Liver (tissue), 9 donors: ENCODE measurements around the gene RPL10. TPM values are rescaled to one million over a fixed set of nuclear protein-coding genes. Genes with fewer than 3 reads are reported as not detected.

ENCODE experiments used
- DNase-seq: peaks from one replicate; pipeline ENCODE4 v3.0.0-alpha.2; 2017; ENCODE audit warnings: low spot score
- H3K27ac ChIP-seq, 2 donors: one replicate each; pipeline ENCODE4 v1.7.0; 2013; ENCODE audit warnings: inconsistent platforms in 2 of 2, low read length in 2 of 2, control low read depth in 1 of 2, low read depth in 1 of 2, mild to moderate bottlenecking in 1 of 2
- H3K27me3 ChIP-seq, 4 donors: one replicate each; pipeline versions ENCODE4 v1.6.1 to v1.7.0; 2013; ENCODE audit warnings: low read length in 3 of 4, inconsistent platforms in 1 of 4, mild to moderate bottlenecking in 1 of 4, moderate library complexity in 1 of 4; ENCODE audit not compliant: control insufficient read depth in 4 of 4, insufficient read depth in 4 of 4
- H3K36me3 ChIP-seq, 4 donors: one replicate each; pipeline versions ENCODE4 v1.6.1 to v1.7.0; 2013; ENCODE audit warnings: low read length in 3 of 4, mild to moderate bottlenecking in 3 of 4, low read depth in 1 of 4, moderate library complexity in 1 of 4; ENCODE audit not compliant: control insufficient read depth in 4 of 4, insufficient read depth in 3 of 4
- H3K4me1 ChIP-seq, 4 donors: one replicate each; pipeline versions ENCODE4 v1.6.1 to v1.7.0; 2013; ENCODE audit warnings: low read length in 3 of 4, mild to moderate bottlenecking in 3 of 4, moderate library complexity in 1 of 4; ENCODE audit not compliant: control insufficient read depth in 4 of 4, insufficient read depth in 4 of 4
- H3K4me3 ChIP-seq, 3 donors: one replicate each; pipeline versions ENCODE4 v1.6.1 to v1.7.0; 2013; ENCODE audit warnings: low read length in 3 of 3, control low read depth in 1 of 3, low read depth in 1 of 3, mild to moderate bottlenecking in 1 of 3
- H3K9ac ChIP-seq, 2 donors: one replicate each; pipeline ENCODE4 v1.7.0; 2013; ENCODE audit warnings: low read length in 2 of 2, mild to moderate bottlenecking in 2 of 2, moderate library complexity in 2 of 2, control low read depth in 1 of 2, low read depth in 1 of 2
- H3K9me3 ChIP-seq, 4 donors: one replicate each; pipeline versions ENCODE4 v1.6.1 to v1.7.0; 2013; ENCODE audit warnings: low read length in 3 of 4; ENCODE audit not compliant: control insufficient read depth in 4 of 4
- EGR1 ChIP-seq, 2 donors: IDR thresholded peaks; 2 replicates each; pipeline ENCODE4 v1.6.1; 2016 to 2018; ENCODE audit warnings: antibody characterized with exemption in 2 of 2, low read depth in 2 of 2
- FOXA1 ChIP-seq: IDR thresholded peaks from 2 replicates; pipeline ENCODE4 v1.6.1; 2016; ENCODE audit warnings: antibody characterized with exemption
- GABPA ChIP-seq, 2 donors: IDR thresholded peaks in 1 of 2; conservative IDR thresholded peaks in 1 of 2; 2 replicates each; pipeline ENCODE4 v1.6.1; 2016; ENCODE audit warnings: antibody characterized with exemption in 2 of 2, mild to moderate bottlenecking in 1 of 2, moderate library complexity in 1 of 2
- HNF4A ChIP-seq, 2 donors: conservative IDR thresholded peaks; 2 replicates each; pipeline ENCODE4 v1.6.1; 2016; ENCODE audit warnings: antibody characterized with exemption in 2 of 2, mild to moderate bottlenecking in 2 of 2
- JUND ChIP-seq, 2 donors: IDR thresholded peaks; 2 replicates each; pipeline ENCODE4 v1.6.1; 2016; ENCODE audit warnings: antibody characterized with exemption in 2 of 2
- RAD21 ChIP-seq, 2 donors: IDR thresholded peaks; 2 replicates each; pipeline ENCODE4 v1.6.1; 2016; ENCODE audit warnings: antibody characterized with exemption in 2 of 2, mild to moderate bottlenecking in 2 of 2
- RXRA ChIP-seq, 2 donors: IDR thresholded peaks; 2 replicates each; pipeline ENCODE4 v1.6.1; 2017 to 2018; ENCODE audit warnings: antibody characterized with exemption in 2 of 2, mild to moderate bottlenecking in 1 of 2
- TAF1 ChIP-seq: conservative IDR thresholded peaks from 2 replicates; pipeline ENCODE4 v1.6.1; 2016; ENCODE audit warnings: antibody characterized with exemption, mild to moderate bottlenecking
- YY1 ChIP-seq: IDR thresholded peaks from 2 replicates; pipeline ENCODE4 v1.6.1; 2016; ENCODE audit warnings: antibody characterized with exemption, mild to moderate bottlenecking
- WGBS: extraction: QIAGEN DNeasy Blood & Tissue Kit; methylation state at CpG from one replicate; pipeline ENCODE4 v1.1.7; 2013; 5-methylcytosine and 5-hydroxymethylcytosine counted together
- polyA plus RNA-seq, 2 donors: library from polyadenylated mRNA; stranded (reverse) in 1 of 2; unstranded in 1 of 2; fragments of 200-250 nt in 1 of 2; fragments of >200 nt in 1 of 2; fragmentation: Nextera tagmentation in 1 of 2; extraction: Ambion mirVana in 1 of 2; gene quantifications; one replicate each; pipeline versions ENCODE4 v1.2.1 to v1.2.3, GENCODE V29; 2013 to 2015
- total RNA-seq, 2 donors: library from RNA; depleted of rRNA; stranded (reverse); fragments of >200 nt; gene quantifications; one replicate each; pipeline ENCODE4 v1.2.3, GENCODE V29; 2014
- TF ChIP-seq, protein P1 (sequence below): fragments of 150-350 bp; IDR thresholded peaks from 2 replicates; pipeline ENCODE4 v1.5.1; 2017; ENCODE audit warnings: improper control_type of control experiment, low read depth, low read length; ENCODE audit not compliant: missing input control
- TF ChIP-seq, protein P2 (sequence below): IDR thresholded peaks from 2 replicates; pipeline ENCODE4 v1.6.1; 2016; ENCODE audit warnings: antibody characterized with exemption
- TF ChIP-seq, protein P3 (sequence below): IDR thresholded peaks from 2 replicates; pipeline ENCODE4 v1.6.1; 2016; ENCODE audit warnings: antibody characterized with exemption
- TF ChIP-seq, protein P4 (sequence below): IDR thresholded peaks from 2 replicates; pipeline ENCODE4 v1.6.1; 2016; ENCODE audit warnings: antibody characterized with exemption, mild to moderate bottlenecking
- TF ChIP-seq, protein P5 (sequence below): IDR thresholded peaks from 2 replicates; pipeline ENCODE4 v1.6.1; 2016; ENCODE audit warnings: antibody characterized with exemption
- donor health status: healthy.
- donor health status: healthy.
- donor health status: healthy.
- donor health status: healthy.
- donor health status: healthy.

The RPL10 gene
- total and polyA plus RNA-seq, 4 donors, result 446 to 1,644 (median 1,423) TPM

DNA sequence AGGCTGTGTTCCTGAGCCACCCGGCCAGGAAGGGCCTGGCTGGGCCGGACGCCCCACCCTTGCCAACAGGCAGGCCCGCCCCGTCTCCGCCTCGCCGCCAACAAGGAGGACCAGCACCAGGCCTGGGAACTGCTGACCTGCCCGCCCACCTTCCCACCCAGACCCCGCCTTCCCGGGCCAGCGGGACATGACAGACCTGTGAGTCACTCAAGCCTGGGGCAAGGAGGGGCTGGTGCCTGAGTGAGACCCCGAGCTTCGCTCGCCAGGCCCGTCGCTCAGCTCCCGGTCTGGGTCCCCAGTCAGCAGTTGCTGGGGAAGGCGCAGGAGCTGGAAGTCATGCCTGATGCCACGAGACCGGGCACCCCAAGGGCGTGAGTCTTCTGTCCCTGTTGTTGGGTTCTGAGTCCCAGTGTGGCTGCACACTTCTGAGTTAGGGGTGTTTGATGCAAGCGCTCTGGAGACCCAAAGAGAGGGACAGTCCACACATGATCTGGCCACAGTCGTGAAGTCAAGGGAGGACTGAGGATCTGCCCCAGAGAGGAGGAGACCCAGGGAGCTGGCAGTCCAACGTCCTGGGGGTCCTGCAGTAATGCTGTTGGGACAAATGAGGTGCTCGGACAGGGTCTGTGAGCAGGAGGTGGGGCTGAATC lies 11.2 kb downstream of the RPL10 start, which contains the start of gene DNASE1L1 (continued):
- TF ChIP-seq TAF1, result no peak
- TF ChIP-seq YY1, result no peak
- TF ChIP-seq, protein P1, sequence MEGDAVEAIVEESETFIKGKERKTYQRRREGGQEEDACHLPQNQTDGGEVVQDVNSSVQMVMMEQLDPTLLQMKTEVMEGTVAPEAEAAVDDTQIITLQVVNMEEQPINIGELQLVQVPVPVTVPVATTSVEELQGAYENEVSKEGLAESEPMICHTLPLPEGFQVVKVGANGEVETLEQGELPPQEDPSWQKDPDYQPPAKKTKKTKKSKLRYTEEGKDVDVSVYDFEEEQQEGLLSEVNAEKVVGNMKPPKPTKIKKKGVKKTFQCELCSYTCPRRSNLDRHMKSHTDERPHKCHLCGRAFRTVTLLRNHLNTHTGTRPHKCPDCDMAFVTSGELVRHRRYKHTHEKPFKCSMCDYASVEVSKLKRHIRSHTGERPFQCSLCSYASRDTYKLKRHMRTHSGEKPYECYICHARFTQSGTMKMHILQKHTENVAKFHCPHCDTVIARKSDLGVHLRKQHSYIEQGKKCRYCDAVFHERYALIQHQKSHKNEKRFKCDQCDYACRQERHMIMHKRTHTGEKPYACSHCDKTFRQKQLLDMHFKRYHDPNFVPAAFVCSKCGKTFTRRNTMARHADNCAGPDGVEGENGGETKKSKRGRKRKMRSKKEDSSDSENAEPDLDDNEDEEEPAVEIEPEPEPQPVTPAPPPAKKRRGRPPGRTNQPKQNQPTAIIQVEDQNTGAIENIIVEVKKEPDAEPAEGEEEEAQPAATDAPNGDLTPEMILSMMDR, result no peak
- TF ChIP-seq, protein P2, sequence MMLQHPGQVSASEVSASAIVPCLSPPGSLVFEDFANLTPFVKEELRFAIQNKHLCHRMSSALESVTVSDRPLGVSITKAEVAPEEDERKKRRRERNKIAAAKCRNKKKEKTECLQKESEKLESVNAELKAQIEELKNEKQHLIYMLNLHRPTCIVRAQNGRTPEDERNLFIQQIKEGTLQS, result no peak
- TF ChIP-seq JUND (IDR thresholded peaks at IDR 0.05), result no peak
- no peak for TF ChIP-seq HNF4A (conservative IDR thresholded peaks at IDR 0.05)
- TF ChIP-seq GABPA (IDR thresholded peaks at IDR 0.05 in 1 of 2, conservative IDR thresholded peaks at IDR 0.05 in 1 of 2), result no peak
- no peak for TF ChIP-seq RXRA (IDR thresholded peaks at IDR 0.05)
- no peak for TF ChIP-seq FOXA1

DNA sequence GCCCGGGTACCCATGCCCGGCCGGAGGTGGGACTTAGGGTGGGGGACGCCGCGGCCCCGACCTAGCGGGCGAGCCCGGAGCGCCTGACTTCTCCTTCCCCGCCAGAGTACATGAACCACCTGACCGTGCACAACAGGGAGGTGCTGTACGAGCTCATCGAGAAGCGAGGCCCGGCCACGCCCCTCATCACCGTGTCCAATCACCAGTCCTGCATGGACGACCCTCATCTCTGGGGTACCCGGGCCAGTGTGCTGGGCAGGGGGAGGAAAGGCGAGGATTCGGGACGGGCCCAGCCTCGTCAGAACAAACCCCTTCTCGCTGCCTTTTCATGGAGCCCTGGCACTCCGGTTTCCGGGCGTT lies 13.8 kb downstream of the RPL10 start:
- Histone ChIP-seq H3K27ac (peak overlapping the region; percentile 90 to 96), H3K36me3 (peaks cover 0 to 2% (median 0%) of the 10 kb centered on the region in 4 donors), H3K27me3 (no peaks in the 10 kb centered on the region), H3K4me1 (peaks cover 2 to 11% (median 7%) of the 10 kb centered on the region in 4 donors), H3K9ac (peak overlapping the region; percentile 47 to 53), H3K4me3 (peak overlapping the region; percentile 59 to 85 (median 77)), H3K9me3 (no peaks in the 10 kb centered on the region)
- DNase-seq, result peak; percentile 51
- TF ChIP-seq TAF1, result no peak
- 5% methylated on average over 29 of the region's 29 CpGs for WGBS

DNA sequence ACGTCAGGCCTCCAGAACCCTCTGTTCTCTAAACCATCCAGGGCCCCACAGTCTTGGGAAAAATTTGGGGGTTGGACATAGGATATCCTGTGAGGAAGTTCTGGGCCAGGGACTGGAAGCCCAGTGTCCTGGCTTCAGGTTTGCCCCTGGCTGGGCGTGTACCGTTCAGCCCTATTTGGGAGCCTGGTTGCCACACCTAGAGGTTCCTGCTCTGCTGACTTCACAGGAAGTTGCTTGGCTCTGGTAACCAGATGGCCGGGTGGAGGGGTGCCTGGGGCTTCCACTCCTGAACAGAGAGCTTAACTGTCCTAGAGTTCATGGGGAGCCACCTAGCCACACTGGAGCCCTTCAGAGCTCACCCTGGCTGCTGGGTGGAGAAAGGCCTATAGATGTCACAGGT lies 14.3 kb downstream of the RPL10 start:
- no peak overlapping the region for H3K9ac ChIP-seq
- H3K4me3 ChIP-seq, result peak overlapping the region in 2 of 3 donors; percentile 77 to 85
- H3K36me3 ChIP-seq, result peaks cover 0 to 2% (median 0%) of the 10 kb centered on the region in 4 donors
- 61% methylated on average over 4 of the region's 4 CpGs for WGBS
- DNase-seq, result no peak
- no peak for TF ChIP-seq RXRA (IDR thresholded peaks at IDR 0.05)
- TF ChIP-seq TAF1, result no peak
- TF ChIP-seq, protein P2, result no peak
- TF ChIP-seq, protein P3, sequence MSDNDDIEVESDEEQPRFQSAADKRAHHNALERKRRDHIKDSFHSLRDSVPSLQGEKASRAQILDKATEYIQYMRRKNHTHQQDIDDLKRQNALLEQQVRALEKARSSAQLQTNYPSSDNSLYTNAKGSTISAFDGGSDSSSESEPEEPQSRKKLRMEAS, result no peak
- no peak for TF ChIP-seq EGR1 (IDR thresholded peaks at IDR 0.05; ENCODE audit: low read depth in 2 of 2)
- no peak for TF ChIP-seq YY1
- no peak for TF ChIP-seq RAD21 (IDR thresholded peaks at IDR 0.05)
- TF ChIP-seq, protein P4, sequence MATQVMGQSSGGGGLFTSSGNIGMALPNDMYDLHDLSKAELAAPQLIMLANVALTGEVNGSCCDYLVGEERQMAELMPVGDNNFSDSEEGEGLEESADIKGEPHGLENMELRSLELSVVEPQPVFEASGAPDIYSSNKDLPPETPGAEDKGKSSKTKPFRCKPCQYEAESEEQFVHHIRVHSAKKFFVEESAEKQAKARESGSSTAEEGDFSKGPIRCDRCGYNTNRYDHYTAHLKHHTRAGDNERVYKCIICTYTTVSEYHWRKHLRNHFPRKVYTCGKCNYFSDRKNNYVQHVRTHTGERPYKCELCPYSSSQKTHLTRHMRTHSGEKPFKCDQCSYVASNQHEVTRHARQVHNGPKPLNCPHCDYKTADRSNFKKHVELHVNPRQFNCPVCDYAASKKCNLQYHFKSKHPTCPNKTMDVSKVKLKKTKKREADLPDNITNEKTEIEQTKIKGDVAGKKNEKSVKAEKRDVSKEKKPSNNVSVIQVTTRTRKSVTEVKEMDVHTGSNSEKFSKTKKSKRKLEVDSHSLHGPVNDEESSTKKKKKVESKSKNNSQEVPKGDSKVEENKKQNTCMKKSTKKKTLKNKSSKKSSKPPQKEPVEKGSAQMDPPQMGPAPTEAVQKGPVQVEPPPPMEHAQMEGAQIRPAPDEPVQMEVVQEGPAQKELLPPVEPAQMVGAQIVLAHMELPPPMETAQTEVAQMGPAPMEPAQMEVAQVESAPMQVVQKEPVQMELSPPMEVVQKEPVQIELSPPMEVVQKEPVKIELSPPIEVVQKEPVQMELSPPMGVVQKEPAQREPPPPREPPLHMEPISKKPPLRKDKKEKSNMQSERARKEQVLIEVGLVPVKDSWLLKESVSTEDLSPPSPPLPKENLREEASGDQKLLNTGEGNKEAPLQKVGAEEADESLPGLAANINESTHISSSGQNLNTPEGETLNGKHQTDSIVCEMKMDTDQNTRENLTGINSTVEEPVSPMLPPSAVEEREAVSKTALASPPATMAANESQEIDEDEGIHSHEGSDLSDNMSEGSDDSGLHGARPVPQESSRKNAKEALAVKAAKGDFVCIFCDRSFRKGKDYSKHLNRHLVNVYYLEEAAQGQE, result no peak
- TF ChIP-seq JUND (IDR thresholded peaks at IDR 0.05), result no peak
- TF ChIP-seq, protein P5, sequence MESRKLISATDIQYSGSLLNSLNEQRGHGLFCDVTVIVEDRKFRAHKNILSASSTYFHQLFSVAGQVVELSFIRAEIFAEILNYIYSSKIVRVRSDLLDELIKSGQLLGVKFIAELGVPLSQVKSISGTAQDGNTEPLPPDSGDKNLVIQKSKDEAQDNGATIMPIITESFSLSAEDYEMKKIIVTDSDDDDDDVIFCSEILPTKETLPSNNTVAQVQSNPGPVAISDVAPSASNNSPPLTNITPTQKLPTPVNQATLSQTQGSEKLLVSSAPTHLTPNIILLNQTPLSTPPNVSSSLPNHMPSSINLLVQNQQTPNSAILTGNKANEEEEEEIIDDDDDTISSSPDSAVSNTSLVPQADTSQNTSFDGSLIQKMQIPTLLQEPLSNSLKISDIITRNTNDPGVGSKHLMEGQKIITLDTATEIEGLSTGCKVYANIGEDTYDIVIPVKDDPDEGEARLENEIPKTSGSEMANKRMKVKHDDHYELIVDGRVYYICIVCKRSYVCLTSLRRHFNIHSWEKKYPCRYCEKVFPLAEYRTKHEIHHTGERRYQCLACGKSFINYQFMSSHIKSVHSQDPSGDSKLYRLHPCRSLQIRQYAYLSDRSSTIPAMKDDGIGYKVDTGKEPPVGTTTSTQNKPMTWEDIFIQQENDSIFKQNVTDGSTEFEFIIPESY, result no peak
- TF ChIP-seq HNF4A (conservative IDR thresholded peaks at IDR 0.05), result no peak
- TF ChIP-seq FOXA1, result no peak
- peaks cover 2 to 11% (median 7%) of the 10 kb centered on the region in 4 donors for H3K4me1 ChIP-seq
- H3K9me3 ChIP-seq, result no peaks in the 10 kb centered on the region
- H3K27me3 ChIP-seq, result no peaks in the 10 kb centered on the region
- peak overlapping the region; percentile 90 to 96 for H3K27ac ChIP-seq
